Vagina (tissue), 2 donors: ENCODE measurements around the gene MINDY4. TPM values are rescaled to one million over a fixed set of nuclear protein-coding genes. Genes with fewer than 3 reads are reported as not detected.

Experiments used
- DNase-seq, 2 donors: peaks; one replicate each; pipeline ENCODE4 v3.0.0-alpha.2; 2017; ENCODE audit errors: extremely low spot score in 2 of 2
- H3K27ac ChIP-seq: fragments of 200-600 bp; sonication (generic); one replicate; pipeline ENCODE4 v1.5.1; 2019
- H3K27me3 ChIP-seq: fragments of 200-600 bp; sonication (generic); one replicate; pipeline ENCODE4 v1.5.1; 2019
- H3K36me3 ChIP-seq, 2 donors: fragments of 200-600 bp; sonication (generic); one replicate each; pipeline ENCODE4 v1.5.1; 2017 to 2019
- H3K4me1 ChIP-seq: fragments of 200-600 bp; sonication (generic); one replicate; pipeline ENCODE4 v1.5.1; 2019
- H3K4me3 ChIP-seq, 2 donors: fragments of 200-600 bp; sonication (generic); 1 replicate in 1 of 2; 2 replicates in 1 of 2; pipeline ENCODE4 v1.5.1; 2016 to 2019
- H3K9me3 ChIP-seq: fragments of 200-600 bp; sonication (generic); one replicate; pipeline ENCODE4 v1.5.1; 2019
- CTCF ChIP-seq, 3 experiments: fragments of 450-650 bp in 2 of 3; fragments of 200-600 bp in 1 of 3; sonication (generic) in 1 of 3; IDR thresholded peaks; one replicate each; pipeline ENCODE4 v1.5.1; 2017 to 2019; ENCODE audit warnings: antibody characterized with exemption in 3 of 3, mild to moderate bottlenecking in 2 of 3, moderate library complexity in 2 of 3
- POLR2A ChIP-seq, 2 donors: fragments of 450-650 bp; IDR thresholded peaks; one replicate each; pipeline ENCODE4 v1.6.1; 2017; ENCODE audit warnings: antibody characterized with exemption in 2 of 2, mild to moderate bottlenecking in 2 of 2, moderate library complexity in 2 of 2
- POLR2AphosphoS5 ChIP-seq, 2 donors: sonication (generic); formaldehyde crosslinking; IDR thresholded peaks; one replicate each; pipeline ENCODE4 v1.9.0; 2017; ENCODE audit warnings: antibody characterized with exemption in 2 of 2, mild to moderate bottlenecking in 2 of 2, low read depth in 1 of 2; ENCODE audit not compliant: insufficient read depth in 1 of 2
- intact Hi-C: fragments of 100-400 bp; cut with DNase I; formaldehyde crosslinking; loops from one replicate; pipeline ENCODE4 v1.15.1; 2023
- total RNA-seq: library from RNA; depleted of rRNA; stranded (reverse); fragments of >200 nt; gene quantifications from one replicate; pipeline ENCODE4 v1.2.3, GENCODE V29; 2016

Gene MINDY4
- total RNA-seq, 1 donor from 2014 or later, result 10.3 TPM

GRCh38 chr7:30866939-30867338, 95.7 kb downstream of the MINDY4 start:
- no peak overlapping the region for H3K27ac ChIP-seq
- no peaks in the 10 kb centered on the region for H3K4me1 ChIP-seq
- no peaks in the 10 kb centered on the region for H3K9me3 ChIP-seq
- DNase-seq, result no peak
- intact Hi-C loops, result no loop called here
- no peak overlapping the region for H3K4me3 ChIP-seq
- H3K36me3 ChIP-seq, result peaks cover 0 to under 1% of the 10 kb centered on the region in 2 donors
- H3K27me3 ChIP-seq, result no peaks in the 10 kb centered on the region
- TF ChIP-seq CTCF (IDR thresholded peaks at IDR 0.05) (no peak), POLR2A (IDR thresholded peaks at IDR 0.05) (no peak), POLR2AphosphoS5 (IDR thresholded peaks at IDR 0.05; ENCODE audit: insufficient read depth in 1 of 2, low read depth in 1 of 2) (no peak)

GRCh38 chr7:30867483-30867882, 96.3 kb downstream of the MINDY4 start:
- no peaks in the 10 kb centered on the region for H3K27me3 ChIP-seq
- H3K4me3 ChIP-seq, result no peak overlapping the region
- intact Hi-C loops, result no loop called here
- H3K36me3 ChIP-seq, result peaks cover 0 to 6% of the 10 kb centered on the region in 2 donors
- DNase-seq, result no peak
- no peak for TF ChIP-seq POLR2A (IDR thresholded peaks at IDR 0.05)
- no peak for TF ChIP-seq CTCF (IDR thresholded peaks at IDR 0.05)
- TF ChIP-seq POLR2AphosphoS5 (IDR thresholded peaks at IDR 0.05; ENCODE audit: insufficient read depth in 1 of 2, low read depth in 1 of 2), result no peak
- no peaks in the 10 kb centered on the region for H3K9me3 ChIP-seq
- no peak overlapping the region for H3K27ac ChIP-seq
- no peaks in the 10 kb centered on the region for H3K4me1 ChIP-seq

GRCh38 chr7:30869794-30870611, 98.8 kb downstream of the MINDY4 start:
- DNase-seq, result no peak
- Histone ChIP-seq H3K27ac (no peak overlapping the region), H3K27me3 (no peaks in the 10 kb centered on the region), H3K36me3 (peaks cover 0 to 14% of the 10 kb centered on the region in 2 donors), H3K9me3 (no peaks in the 10 kb centered on the region), H3K4me3 (no peak overlapping the region), H3K4me1 (no peaks in the 10 kb centered on the region)
- intact Hi-C loops, result no loop called here
- TF ChIP-seq POLR2A (IDR thresholded peaks at IDR 0.05) (no peak), POLR2AphosphoS5 (IDR thresholded peaks at IDR 0.05; ENCODE audit: insufficient read depth in 1 of 2, low read depth in 1 of 2) (peak; percentile 34 to 71)

- DNase-seq, result no peak
- peak overlapping the region; percentile 3 for H3K27ac ChIP-seq
- no peaks in the 10 kb centered on the region for H3K4me1 ChIP-seq
- no peak overlapping the region for H3K4me3 ChIP-seq
- H3K27me3 ChIP-seq, result no peaks in the 10 kb centered on the region
- TF ChIP-seq POLR2AphosphoS5 (IDR thresholded peaks at IDR 0.05; ENCODE audit: insufficient read depth in 1 of 2, low read depth in 1 of 2) (no peak), CTCF (IDR thresholded peaks at IDR 0.05) (no peak), POLR2A (IDR thresholded peaks at IDR 0.05) (no peak)
- H3K9me3 ChIP-seq, result no peaks in the 10 kb centered on the region
- H3K36me3 ChIP-seq, result peaks cover 0 to 14% of the 10 kb centered on the region in 2 donors
- intact Hi-C loops, result no loop called here
These were observed 99.8 kb downstream of the MINDY4 start for GRCh38 chr7:30870821-30871518.

- H3K9me3 ChIP-seq, result no peaks in the 10 kb centered on the region
- TF ChIP-seq CTCF (IDR thresholded peaks at IDR 0.05) (no peak), POLR2A (IDR thresholded peaks at IDR 0.05) (no peak), POLR2AphosphoS5 (IDR thresholded peaks at IDR 0.05; ENCODE audit: insufficient read depth in 1 of 2, low read depth in 1 of 2) (no peak)
- intact Hi-C loops, result no loop called here
- peaks cover 0 to 14% of the 10 kb centered on the region in 2 donors for H3K36me3 ChIP-seq
- no peaks in the 10 kb centered on the region for H3K27me3 ChIP-seq
- no peak overlapping the region for H3K4me3 ChIP-seq
- H3K4me1 ChIP-seq, result no peaks in the 10 kb centered on the region
- H3K27ac ChIP-seq, result no peak overlapping the region
- DNase-seq, result no peak
These were observed 100.4 kb downstream of the MINDY4 start for GRCh38 chr7:30871655-30872054.
